Hepatocyte (in vitro differentiated cells): Measurements from ENCODE around the gene PIGQ. TPM values are rescaled to one million over a fixed set of nuclear protein-coding genes. Genes with fewer than 3 reads are reported as not detected.

Experiments
- DNase-seq: peaks from one replicate; pipeline ENCODE4 v3.0.0-alpha.2; 2016; ENCODE audit warnings: low spot score
- H2AFZ ChIP-seq: fragments of 200-600 bp; sonication (generic); 2 replicates; pipeline ENCODE4 v1.6.0; 2016; ENCODE audit warnings: antibody characterized with exemption, mild to moderate bottlenecking
- H3K27ac ChIP-seq: fragments of 200-600 bp; sonication (generic); 2 replicates; pipeline ENCODE4 v1.5.1; 2016; ENCODE audit warnings: mild to moderate bottlenecking
- H3K27me3 ChIP-seq: fragments of 200-600 bp; sonication (generic); 2 replicates; pipeline ENCODE4 v1.6.1; 2016
- H3K36me3 ChIP-seq: fragments of 200-600 bp; sonication (generic); replicated peaks from 2 replicates; pipeline ENCODE4 v1.5.1; 2016; ENCODE audit warnings: low read depth; ENCODE audit not compliant: insufficient read depth
- H3K4me1 ChIP-seq: fragments of 200-600 bp; sonication (generic); 2 replicates; pipeline ENCODE4 v1.5.1; 2016; ENCODE audit warnings: mild to moderate bottlenecking, moderate library complexity; ENCODE audit not compliant: insufficient read depth
- H3K4me2 ChIP-seq: fragments of 200-600 bp; sonication (generic); 2 replicates; pipeline ENCODE4 v1.6.0; 2016
- H3K4me3 ChIP-seq: fragments of 200-600 bp; sonication (generic); 2 replicates; pipeline ENCODE4 v1.5.1; 2016; ENCODE audit warnings: mild to moderate bottlenecking
- H3K79me2 ChIP-seq: fragments of 200-600 bp; sonication (generic); 2 replicates; pipeline ENCODE4 v1.6.0; 2017; ENCODE audit warnings: mild to moderate bottlenecking
- H3K9me2 ChIP-seq: fragments of 200-600 bp; sonication (generic); replicated peaks from 2 replicates; pipeline ENCODE4 v1.6.0; 2017; ENCODE audit warnings: mild to moderate bottlenecking; ENCODE audit not compliant: insufficient read depth
- H3K9me3 ChIP-seq: fragments of 200-600 bp; sonication (generic); 2 replicates; pipeline ENCODE4 v1.5.1; 2016; ENCODE audit warnings: low read depth, mild to moderate bottlenecking
- H4K20me1 ChIP-seq: fragments of 200-600 bp; sonication (generic); 2 replicates; pipeline ENCODE4 v1.6.0; 2016; ENCODE audit warnings: mild to moderate bottlenecking; ENCODE audit not compliant: insufficient read depth, poor library complexity, severe bottlenecking
- EZH2 ChIP-seq: fragments of 200-600 bp; sonication (generic); IDR thresholded peaks from 2 replicates; pipeline ENCODE4 v1.6.1; 2016; ENCODE audit warnings: antibody characterized with exemption, mild to moderate bottlenecking, borderline replicate concordance
- EZH2phosphoT487 ChIP-seq: fragments of 200-600 bp; sonication (generic); IDR thresholded peaks from one replicate; pipeline ENCODE4 v1.6.1; 2018; ENCODE audit warnings: antibody characterized with exemption, mild to moderate bottlenecking, low read depth, moderate library complexity; ENCODE audit not compliant: unreplicated experiment, severe bottlenecking
- WGBS: methylation state at CpG from one replicate; pipeline ENCODE4 v1.1.6; 2016; ENCODE audit warnings: low lambda C conversion rate; ENCODE audit errors: missing lambda C conversion rate; 5-methylcytosine and 5-hydroxymethylcytosine counted together
- polyA plus RNA-seq: library from polyadenylated mRNA; unstranded; fragments of >200 nt; fragmentation: Nextera tagmentation; extraction: Ambion mirVana; gene quantifications from 2 replicates; pipeline ENCODE4 v1.2.1, GENCODE V29; 2016
- total RNA-seq: library from RNA; depleted of rRNA; stranded (reverse); fragments of >200 nt; gene quantifications from 2 replicates; pipeline ENCODE4 v1.2.3, GENCODE V29; 2014
- TF ChIP-seq, protein P1 (sequence below): fragments of 200-600 bp; sonication (generic); IDR thresholded peaks from 2 replicates; pipeline ENCODE4 v1.5.1; 2016; ENCODE audit warnings: antibody characterized with exemption, mild to moderate bottlenecking; ENCODE audit not compliant: poor library complexity

PIGQ gene
- total and polyA plus RNA-seq, 2 experiments from 2014 or later = 30.0 to 58.6 TPM

DNA sequence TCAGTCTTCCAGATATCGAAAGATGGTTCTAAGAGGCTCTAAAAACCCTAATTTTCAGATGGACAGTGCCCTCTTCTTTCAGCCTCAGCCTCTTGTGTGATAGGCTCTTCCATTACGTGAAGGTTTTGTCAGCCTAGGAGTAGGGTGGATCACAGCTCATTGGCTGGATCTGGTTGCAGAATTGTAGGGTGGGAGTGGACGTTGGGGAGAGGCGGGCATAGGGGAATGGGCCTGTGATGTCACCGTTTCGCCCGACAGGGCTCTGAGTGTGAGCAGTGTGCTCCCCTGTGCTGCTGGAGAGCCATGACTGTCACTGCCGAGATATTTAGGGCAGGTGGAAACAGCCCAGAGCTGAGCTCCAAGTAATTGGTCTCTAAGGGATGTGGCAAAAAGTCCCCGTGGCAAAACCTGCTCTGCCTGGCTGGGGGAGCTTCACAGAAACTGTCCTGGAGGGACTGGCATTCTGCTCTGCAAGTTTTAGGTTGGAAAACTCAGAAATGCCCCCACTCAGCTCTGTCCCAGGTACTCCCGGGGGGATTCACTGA is 54.8 kb downstream of the PIGQ start:
- no peak overlapping the region for H3K4me2 ChIP-seq
- no peaks in the 10 kb centered on the region for H3K27me3 ChIP-seq
- H3K4me1 ChIP-seq = no peaks in the 10 kb centered on the region
- no peak overlapping the region for H3K4me3 ChIP-seq
- H2AFZ ChIP-seq = no peak overlapping the region
- peaks cover 6% of the 10 kb centered on the region for H4K20me1 ChIP-seq
- no peak for TF ChIP-seq EZH2
- no peak for TF ChIP-seq EZH2phosphoT487
- 83% methylated on average over 10 of the region's 10 CpGs for WGBS
- no peak for DNase-seq
- H3K27ac ChIP-seq = no peak overlapping the region
- no peaks in the 10 kb centered on the region for H3K9me3 ChIP-seq
- no peaks in the 10 kb centered on the region for H3K9me2 ChIP-seq
- no peaks in the 10 kb centered on the region for H3K36me3 ChIP-seq
- H3K79me2 ChIP-seq = peaks cover 3% of the 10 kb centered on the region

DNA sequence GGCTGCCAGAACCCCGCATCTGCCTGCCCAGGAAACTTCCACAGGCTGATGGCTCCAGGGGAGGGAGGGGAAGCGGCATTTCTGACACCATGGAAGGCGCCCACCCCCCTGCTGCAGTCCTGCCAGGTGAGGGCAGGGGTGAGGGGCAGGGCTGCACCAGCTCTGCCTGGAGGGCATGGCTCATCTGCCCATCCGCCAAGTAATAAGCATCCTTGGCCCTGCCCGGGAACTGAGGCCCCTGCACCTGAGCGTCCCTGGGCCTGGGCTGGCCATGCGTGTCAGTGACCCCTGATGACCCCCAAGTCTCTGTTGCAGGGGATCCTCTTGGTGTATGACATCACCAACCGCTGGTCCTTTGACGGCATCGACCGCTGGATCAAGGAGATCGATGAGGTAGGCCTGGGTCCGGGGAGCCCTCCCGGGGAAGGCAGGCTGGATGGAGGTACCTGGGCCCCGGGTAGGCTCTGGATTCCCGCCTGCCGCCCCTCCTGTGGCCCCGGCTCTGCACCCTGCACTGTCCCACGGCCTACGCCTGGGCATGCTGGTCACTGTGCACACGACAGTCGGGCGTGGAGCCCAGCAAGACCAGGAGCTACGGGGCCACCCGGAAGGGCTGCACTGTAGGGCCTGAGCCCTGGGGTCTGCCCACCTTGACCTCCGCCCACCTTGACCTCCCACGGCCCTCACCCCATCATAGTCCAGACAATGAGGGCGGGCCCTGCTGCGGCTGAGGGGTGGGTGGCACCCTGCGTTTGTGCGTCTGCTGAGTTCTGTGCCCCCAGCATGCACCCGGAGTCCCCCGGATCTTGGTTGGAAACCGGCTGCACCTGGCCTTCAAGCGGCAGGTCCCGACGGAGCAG is 55.6 kb downstream of the PIGQ start:
- H3K9me3 ChIP-seq = no peaks in the 10 kb centered on the region
- H3K79me2 ChIP-seq = peaks cover 3% of the 10 kb centered on the region
- H3K27me3 ChIP-seq = no peaks in the 10 kb centered on the region
- H3K4me2 ChIP-seq = no peak overlapping the region
- TF ChIP-seq EZH2 (no peak), EZH2phosphoT487 (no peak)
- TF ChIP-seq, protein P1, sequence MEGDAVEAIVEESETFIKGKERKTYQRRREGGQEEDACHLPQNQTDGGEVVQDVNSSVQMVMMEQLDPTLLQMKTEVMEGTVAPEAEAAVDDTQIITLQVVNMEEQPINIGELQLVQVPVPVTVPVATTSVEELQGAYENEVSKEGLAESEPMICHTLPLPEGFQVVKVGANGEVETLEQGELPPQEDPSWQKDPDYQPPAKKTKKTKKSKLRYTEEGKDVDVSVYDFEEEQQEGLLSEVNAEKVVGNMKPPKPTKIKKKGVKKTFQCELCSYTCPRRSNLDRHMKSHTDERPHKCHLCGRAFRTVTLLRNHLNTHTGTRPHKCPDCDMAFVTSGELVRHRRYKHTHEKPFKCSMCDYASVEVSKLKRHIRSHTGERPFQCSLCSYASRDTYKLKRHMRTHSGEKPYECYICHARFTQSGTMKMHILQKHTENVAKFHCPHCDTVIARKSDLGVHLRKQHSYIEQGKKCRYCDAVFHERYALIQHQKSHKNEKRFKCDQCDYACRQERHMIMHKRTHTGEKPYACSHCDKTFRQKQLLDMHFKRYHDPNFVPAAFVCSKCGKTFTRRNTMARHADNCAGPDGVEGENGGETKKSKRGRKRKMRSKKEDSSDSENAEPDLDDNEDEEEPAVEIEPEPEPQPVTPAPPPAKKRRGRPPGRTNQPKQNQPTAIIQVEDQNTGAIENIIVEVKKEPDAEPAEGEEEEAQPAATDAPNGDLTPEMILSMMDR = no peak
- no peak overlapping the region for H3K27ac ChIP-seq
- no peak overlapping the region for H2AFZ ChIP-seq
- H3K4me1 ChIP-seq = peaks cover 5% of the 10 kb centered on the region
- 95% methylated on average over 36 of the region's 37 CpGs for WGBS
- DNase-seq = no peak
- H3K9me2 ChIP-seq = no peaks in the 10 kb centered on the region
- peaks cover 6% of the 10 kb centered on the region for H4K20me1 ChIP-seq
- no peak overlapping the region for H3K4me3 ChIP-seq
- no peaks in the 10 kb centered on the region for H3K36me3 ChIP-seq

DNA sequence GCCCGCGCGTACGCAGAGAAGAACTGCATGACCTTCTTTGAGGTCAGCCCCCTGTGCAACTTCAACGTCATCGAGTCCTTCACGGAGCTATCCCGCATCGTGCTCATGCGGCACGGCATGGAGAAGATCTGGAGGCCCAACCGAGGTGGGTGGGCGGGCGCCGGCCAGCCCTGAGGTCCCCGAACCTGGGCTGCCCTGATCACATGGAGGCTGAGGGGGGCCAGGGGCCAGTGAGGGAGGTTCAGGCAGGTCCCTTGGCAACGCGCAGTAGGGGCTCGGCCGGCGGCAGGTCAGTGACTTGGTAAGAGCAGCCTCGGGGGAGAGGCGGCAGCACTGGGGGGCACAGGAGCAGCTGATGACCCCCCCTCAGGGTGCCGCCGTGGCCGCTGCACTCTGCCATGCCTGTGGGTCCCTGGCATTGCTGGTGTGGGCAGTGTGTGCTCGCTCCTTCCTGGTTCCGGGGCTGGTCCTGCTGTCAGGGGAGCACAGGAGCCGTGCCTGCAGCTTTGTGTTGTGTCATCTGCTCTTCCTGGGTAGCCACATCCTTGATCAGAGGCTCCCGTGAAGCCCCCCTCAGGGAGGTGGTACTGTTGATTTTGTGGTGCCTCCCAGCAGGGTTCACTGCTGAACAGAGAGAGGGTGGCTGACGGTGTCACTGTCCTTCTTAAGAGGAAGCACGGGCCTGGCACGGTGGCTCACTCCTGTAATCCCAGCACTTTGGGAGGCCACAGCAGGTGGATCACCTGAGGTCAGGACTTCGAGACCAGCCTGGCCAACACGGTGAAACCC is 56.4 kb downstream of the PIGQ start:
- 94% methylated on average over 33 of the region's 35 CpGs for WGBS
- TF ChIP-seq EZH2phosphoT487 (no peak), EZH2 (no peak)
- TF ChIP-seq, protein P1 = no peak
- H3K36me3 ChIP-seq = no peaks in the 10 kb centered on the region
- H3K79me2 ChIP-seq = peaks cover 3% of the 10 kb centered on the region
- H3K4me3 ChIP-seq = no peak overlapping the region
- peaks cover 6% of the 10 kb centered on the region for H4K20me1 ChIP-seq
- no peak overlapping the region for H3K27ac ChIP-seq
- H3K4me1 ChIP-seq = peaks cover 13% of the 10 kb centered on the region
- H2AFZ ChIP-seq = no peak overlapping the region
- H3K9me3 ChIP-seq = no peaks in the 10 kb centered on the region
- no peak overlapping the region for H3K4me2 ChIP-seq
- no peaks in the 10 kb centered on the region for H3K9me2 ChIP-seq
- DNase-seq = no peak
- H3K27me3 ChIP-seq = no peaks in the 10 kb centered on the region
